ENCODE results near the gene OR2F2.

The OR2F2 gene

DNA sequence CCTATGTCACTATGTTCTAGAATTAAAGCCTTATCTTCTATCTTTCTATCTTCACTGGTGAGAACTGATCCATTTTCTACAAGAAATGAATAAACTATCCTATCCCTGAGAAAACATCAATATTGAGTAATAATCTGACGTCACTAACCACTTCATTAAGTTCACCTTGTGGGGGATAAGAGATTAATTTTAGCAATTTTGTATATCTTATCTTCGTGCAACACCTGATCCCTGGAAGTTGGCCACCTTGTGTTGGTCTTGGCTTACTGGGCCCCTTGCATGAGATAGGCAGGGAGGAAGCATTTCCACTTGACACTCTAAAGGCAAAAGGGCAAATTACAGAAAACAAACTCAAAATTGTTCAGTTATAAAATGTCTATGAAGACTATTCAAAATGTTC lies 45.0 kb downstream of the OR2F2 start:
- no peak for DNase-seq (ENCODE audit: low spot score)

DNA sequence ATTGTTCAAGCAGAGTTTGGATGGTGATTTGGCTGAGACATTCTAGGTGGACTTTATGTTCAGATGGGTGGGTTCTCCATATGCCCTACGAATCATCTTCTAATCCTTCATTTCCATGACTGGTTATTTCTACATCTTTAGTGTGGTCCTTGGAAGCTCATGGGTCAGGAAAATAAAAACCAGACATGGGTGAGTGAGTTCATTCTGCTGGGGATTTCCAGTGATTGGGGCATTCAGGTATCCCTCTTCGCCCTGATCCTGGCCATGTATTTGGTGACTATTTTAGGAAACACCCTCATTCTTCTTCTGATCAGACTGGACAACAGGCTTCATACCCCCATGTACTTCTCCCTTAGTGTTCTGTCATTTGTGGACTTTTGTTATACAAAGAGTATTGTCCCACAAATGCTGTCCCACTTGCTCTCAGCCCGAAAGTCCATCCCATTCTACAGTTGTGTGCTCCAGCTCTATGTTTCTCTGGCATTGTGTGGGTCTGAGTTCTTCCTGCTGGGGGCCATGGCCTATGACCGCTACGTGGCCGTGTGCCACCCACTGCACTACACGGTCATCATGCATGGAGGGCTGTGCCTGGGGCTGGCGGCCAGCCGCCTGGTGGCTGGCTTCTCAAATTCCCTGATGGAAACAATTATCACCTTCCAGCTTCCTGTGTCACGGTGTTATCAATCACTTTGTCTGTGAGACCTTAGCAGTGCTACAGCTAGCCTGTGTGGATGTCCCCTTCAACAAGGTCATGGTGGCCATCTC lies 45.9 kb downstream of the OR2F2 start:
- DNase-seq (ENCODE audit: low spot score): no peak

DNA sequence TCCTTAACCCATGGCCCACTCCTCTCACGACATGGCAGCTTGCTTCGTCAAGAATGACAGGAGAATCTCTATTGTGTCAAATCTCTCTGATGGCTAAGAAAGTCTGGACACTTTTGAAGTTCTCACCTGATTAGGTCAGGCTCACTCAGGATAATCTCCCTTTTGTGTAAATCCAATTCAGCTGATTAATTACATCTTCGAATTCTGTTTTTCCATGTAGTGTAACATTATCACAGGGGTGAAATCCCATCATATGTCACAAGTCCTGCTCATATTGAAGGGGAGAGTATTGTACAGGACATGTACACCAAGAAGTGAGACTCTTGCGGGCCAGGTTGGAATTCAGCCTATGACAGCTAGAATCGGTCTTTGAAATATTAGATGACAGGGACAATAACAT lies 48.9 kb downstream of the OR2F2 start:
- DNase-seq (ENCODE audit: low spot score): no peak
